HUES6 (cell line): ENCODE measurements around the gene FSTL4.
"Not testable (repeated sequence)": the region's sequence is repeated elsewhere in the genome, so short reads cannot be mapped to it uniquely, and the experiment has no call there.

Experiments
- H3K27ac ChIP-seq: 2 replicates; pipeline ENCODE4 v1.7.0; 2013; ENCODE audit warnings: low read depth, mild to moderate bottlenecking, low read length, inconsistent platforms
- H3K27me3 ChIP-seq: 2 replicates; pipeline ENCODE4 v1.6.1; 2013; ENCODE audit warnings: low read length; ENCODE audit not compliant: control insufficient read depth, insufficient read depth
- H3K36me3 ChIP-seq: 2 replicates; pipeline ENCODE4 v1.6.1; 2013; ENCODE audit warnings: low read length; ENCODE audit not compliant: control insufficient read depth, insufficient read depth
- H3K4me1 ChIP-seq: 2 replicates; pipeline ENCODE4 v1.6.1; 2013; ENCODE audit warnings: low read length; ENCODE audit not compliant: control insufficient read depth, insufficient read depth
- H3K4me3 ChIP-seq: 2 replicates; pipeline ENCODE4 v1.5.1; 2013; ENCODE audit warnings: low read depth, low read length
- H3K9ac ChIP-seq: one replicate; pipeline ENCODE4 v1.6.1; 2013; ENCODE audit warnings: mild to moderate bottlenecking, low read length
- H3K9me3 ChIP-seq: 2 replicates; pipeline ENCODE4 v1.6.1; 2013; ENCODE audit warnings: low read depth, low read length; ENCODE audit not compliant: control insufficient read depth, insufficient read depth

FSTL4 gene

DNA sequence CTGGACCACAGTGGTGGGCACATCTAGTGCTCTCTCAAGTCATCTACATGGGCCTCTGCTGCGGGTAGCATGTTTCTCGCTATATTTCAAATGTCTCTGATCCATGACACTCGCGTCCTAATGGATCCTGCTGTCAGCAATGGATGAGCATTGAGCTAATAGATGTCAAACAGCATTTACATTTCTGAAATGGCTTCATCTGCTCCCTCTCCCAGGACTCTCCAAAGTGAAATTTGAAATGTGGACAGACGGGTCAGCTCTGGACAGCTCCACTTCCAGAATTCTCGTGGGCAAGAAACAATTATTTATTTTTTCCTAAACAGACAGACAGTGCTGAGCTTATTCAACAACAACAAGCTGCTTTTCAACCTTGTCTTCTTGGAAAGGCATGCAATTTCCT, 58.1 kb downstream of the FSTL4 start:
- Histone ChIP-seq H3K9me3 (no peaks in the 10 kb centered on the region), H3K9ac (no peak overlapping the region), H3K4me3 (no peak overlapping the region), H3K36me3 (no peaks in the 10 kb centered on the region), H3K4me1 (peaks cover 7% of the 10 kb centered on the region), H3K27ac (no peak overlapping the region), H3K27me3 (peaks cover 4% of the 10 kb centered on the region)

DNA sequence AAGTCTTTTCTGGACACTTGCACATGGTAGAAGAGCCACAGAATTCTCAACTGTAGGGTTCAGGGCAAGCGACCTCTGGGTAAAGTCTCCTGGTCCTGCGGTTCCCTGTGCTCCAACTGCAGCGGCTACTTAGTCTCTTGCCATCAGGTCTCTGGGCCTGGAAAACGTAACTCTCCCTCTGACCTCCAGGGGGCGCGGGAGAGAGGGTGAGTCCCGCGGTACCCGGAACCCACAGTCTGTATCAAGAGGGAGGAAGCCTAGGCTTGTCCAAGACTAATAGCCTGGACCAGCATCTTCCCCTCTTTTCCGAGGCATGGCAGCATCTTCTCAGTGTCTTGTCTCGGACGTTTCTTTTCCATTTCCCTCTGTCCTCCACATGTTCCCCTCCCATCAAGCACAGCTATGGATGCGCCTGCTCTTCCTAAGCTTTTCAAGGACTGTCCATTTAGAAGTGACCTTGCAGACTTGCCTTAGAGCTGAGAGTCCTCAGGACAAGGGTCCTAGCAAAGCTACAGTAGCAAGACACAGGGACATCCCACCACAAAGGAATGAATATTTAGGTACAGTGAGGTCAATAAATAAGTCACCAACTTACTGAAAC, 59.3 kb downstream of the FSTL4 start:
- peaks cover 7% of the 10 kb centered on the region for H3K4me1 ChIP-seq
- H3K27ac ChIP-seq = no peak overlapping the region
- H3K9ac ChIP-seq = no peak overlapping the region
- no peaks in the 10 kb centered on the region for H3K36me3 ChIP-seq
- H3K9me3 ChIP-seq = peaks cover 2% of the 10 kb centered on the region; the same call in 1 of the 2 replicates
- peaks cover 4% of the 10 kb centered on the region for H3K27me3 ChIP-seq
- H3K4me3 ChIP-seq = no peak overlapping the region

DNA sequence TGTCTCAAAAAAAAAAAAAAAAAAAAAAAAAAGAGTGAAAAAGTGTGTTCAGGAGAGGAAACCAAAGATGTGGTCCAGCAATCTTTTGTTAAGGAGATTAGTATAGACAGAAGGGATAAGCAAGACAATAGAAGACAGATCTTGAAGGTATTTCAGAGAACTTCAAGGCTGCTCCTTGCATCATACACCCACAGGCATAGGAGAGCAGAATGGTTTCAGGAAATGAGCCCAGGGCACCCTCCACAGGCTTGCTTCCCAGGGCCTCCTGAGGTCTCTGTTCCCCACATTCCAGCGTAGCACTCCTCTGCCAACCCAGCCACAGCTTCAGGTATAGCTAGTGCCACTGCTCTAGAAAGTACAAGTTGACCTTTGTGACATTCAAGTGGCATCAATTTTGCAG, 65.8 kb downstream of the FSTL4 start:
- Histone ChIP-seq H3K27ac (no peak overlapping the region), H3K36me3 (no peaks in the 10 kb centered on the region), H3K4me1 (no peaks in the 10 kb centered on the region), H3K27me3 (no peaks in the 10 kb centered on the region), H3K4me3 (no peak overlapping the region), H3K9ac (no peak overlapping the region), H3K9me3 (peaks cover 8% of the 10 kb centered on the region)

DNA sequence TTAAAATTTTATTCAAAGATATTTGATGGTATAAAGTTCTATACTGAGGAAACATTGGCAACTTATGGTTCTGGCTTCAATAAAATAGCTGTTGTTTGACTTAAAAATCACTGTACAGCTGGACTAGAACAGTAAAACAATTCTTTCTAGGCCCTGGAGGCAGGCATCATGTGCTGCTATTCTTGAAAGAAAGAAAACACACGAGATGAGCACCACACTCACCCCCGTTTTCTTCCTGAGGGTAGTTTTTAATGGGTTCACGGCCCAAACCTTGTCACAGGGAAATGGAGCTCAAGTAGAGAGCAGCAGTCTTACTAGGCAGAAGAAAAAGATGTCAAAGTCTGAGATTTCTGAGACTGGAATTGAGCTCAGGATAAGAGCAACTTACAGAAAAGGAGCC, 68.0 kb downstream of the FSTL4 start:
- Histone ChIP-seq H3K9ac (no peak overlapping the region), H3K4me3 (no peak overlapping the region), H3K9me3 (peaks cover 8% of the 10 kb centered on the region), H3K27me3 (no peaks in the 10 kb centered on the region), H3K36me3 (no peaks in the 10 kb centered on the region), H3K4me1 (0 out of 2 replicates have a peak, but pooled peaks cover under 1% of the 10 kb centered on the region), H3K27ac (no peak overlapping the region)

DNA sequence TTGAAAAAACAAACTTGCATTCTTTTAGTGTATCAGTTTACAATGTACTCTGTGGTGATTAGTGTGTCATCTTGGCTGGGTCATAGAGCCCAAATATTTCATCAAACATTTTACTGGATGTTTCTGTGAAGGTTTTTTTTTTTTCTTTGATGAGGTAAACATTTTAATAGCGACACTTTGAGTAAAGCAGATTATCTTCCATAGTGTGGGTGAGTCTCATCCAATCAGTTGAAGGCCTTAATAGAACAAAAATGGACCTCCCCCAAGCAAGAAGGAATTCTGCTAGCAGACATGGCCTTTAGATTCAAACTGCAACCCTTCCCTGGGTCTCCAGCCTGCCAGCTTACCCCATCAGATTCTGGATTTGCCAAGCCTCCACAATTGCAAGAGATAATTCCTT, 72.5 kb downstream of the FSTL4 start:
- no peak overlapping the region for H3K27ac ChIP-seq
- H3K9ac ChIP-seq = no peak overlapping the region
- no peaks in the 10 kb centered on the region for H3K9me3 ChIP-seq
- no peak overlapping the region for H3K4me3 ChIP-seq
- H3K4me1 ChIP-seq = 0 out of 2 replicates have a peak, but pooled peaks cover 3% of the 10 kb centered on the region
- no peaks in the 10 kb centered on the region for H3K27me3 ChIP-seq
- no peaks in the 10 kb centered on the region for H3K36me3 ChIP-seq

DNA sequence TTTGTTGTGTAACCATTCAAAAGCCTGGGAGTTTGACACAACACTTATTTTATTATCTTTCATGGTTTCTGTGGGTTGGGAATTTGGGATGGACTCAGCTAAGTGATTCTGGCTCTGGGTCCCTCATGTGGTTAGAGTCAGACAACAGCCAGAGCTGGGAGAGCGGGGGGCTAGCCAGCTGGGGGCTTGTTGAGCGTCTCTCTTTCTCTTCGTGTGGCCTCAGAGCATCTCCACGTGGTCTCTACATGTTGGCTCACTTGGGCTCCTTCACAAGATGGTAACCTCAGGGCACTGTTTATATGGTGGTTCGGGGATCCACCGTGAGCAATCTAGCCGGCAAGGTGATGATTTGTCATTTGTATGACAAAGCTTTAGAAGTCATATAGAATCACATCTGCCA, 73.6 kb downstream of the FSTL4 start:
- H3K36me3 ChIP-seq = no peaks in the 10 kb centered on the region
- H3K27me3 ChIP-seq = no peaks in the 10 kb centered on the region
- H3K9ac ChIP-seq = no peak overlapping the region

DNA sequence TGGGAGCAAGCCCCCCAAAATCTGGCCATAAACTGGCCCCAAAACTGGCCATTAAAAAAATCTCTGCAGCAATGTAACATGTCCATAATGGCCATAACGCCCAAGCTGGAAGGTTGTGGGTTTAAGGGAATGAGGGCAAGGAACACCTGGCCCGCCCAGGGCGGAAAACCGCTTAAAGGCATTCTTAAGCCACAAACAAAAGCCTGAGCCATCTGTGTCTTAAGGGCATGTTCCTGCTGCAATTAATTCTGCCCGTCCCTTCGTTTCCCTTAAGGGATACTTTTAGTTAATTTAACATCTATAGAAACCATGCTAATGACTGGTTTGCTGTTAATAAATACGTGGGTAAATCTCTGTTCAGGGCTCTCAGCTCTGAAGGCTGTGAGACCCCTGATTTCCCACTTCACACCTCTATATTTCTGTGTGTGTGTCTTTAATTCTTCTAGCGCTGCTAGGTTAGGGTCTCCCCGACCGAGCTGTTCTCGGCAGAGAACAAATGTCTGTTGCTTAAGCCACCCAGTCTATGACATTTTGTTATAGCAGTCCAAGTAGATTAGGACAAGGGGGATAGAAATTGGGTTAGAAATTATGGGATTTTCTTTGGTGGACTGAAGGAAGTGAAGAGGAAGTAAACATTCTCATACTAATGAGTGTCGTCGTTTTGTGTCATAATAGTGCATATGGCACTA, 77.0 kb downstream of the FSTL4 start:
- not testable (repeated sequence) for H3K9ac ChIP-seq, H3K27me3 ChIP-seq, H3K4me1 ChIP-seq, H3K4me3 ChIP-seq, H3K9me3 ChIP-seq, H3K36me3 ChIP-seq, H3K27ac ChIP-seq

More for the DNA sequence above, 73.6 kb downstream of the FSTL4 start:
- Histone ChIP-seq H3K27ac (no peak overlapping the region), H3K9me3 (no peaks in the 10 kb centered on the region), H3K4me3 (no peak overlapping the region), H3K4me1 (0 out of 2 replicates have a peak, but pooled peaks cover 3% of the 10 kb centered on the region)

DNA sequence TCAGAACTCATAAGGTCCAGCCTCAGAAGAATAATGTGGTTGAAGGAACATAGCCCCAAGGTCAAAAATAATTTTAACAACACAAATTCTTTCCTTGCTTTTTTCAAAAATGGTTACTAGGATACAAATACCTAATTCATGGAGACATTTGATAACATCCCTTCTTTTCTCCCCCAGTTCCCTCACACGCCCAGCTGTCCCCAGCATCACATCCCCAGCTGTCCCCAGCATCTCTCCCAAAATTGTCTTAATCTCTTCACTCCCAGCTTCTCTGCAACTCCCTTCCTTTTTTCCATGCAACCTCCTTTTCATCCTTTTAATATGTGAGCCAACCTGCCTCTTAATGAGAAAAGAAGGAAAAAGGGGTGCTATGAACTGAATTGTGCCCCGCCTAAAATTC, 77.8 kb downstream of the FSTL4 start:
- H3K27ac ChIP-seq = no peak overlapping the region
- H3K4me1 ChIP-seq = 0 out of 2 replicates have a peak, but pooled peaks cover 3% of the 10 kb centered on the region
- no peaks in the 10 kb centered on the region for H3K9me3 ChIP-seq
- no peak overlapping the region for H3K9ac ChIP-seq
- no peaks in the 10 kb centered on the region for H3K27me3 ChIP-seq
- no peak overlapping the region for H3K4me3 ChIP-seq
- no peaks in the 10 kb centered on the region for H3K36me3 ChIP-seq

DNA sequence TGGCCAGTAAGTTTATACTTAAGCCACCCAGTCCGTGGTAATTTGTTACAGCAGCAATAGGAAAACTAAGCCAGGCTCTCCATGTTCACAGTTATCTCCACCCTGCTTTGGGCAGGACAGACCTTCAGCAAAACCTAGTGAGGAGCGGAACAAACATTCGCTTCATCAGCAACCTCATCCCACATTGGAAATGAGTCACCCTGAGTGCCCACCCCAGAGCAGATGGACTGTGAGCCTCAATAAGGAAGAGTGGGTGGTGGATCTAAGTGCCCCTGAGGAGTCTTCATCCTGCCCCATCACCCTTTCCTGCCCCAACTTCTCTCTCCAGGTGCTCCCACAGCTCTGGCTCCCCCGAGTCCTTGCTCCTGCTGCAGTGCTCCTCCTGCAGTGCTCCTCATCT, 78.8 kb downstream of the FSTL4 start:
- no peaks in the 10 kb centered on the region for H3K4me1 ChIP-seq
- no peak overlapping the region for H3K9ac ChIP-seq
- no peak overlapping the region for H3K27ac ChIP-seq
- H3K9me3 ChIP-seq = no peaks in the 10 kb centered on the region
- H3K4me3 ChIP-seq = no peak overlapping the region
- no peaks in the 10 kb centered on the region for H3K27me3 ChIP-seq
- no peaks in the 10 kb centered on the region for H3K36me3 ChIP-seq

DNA sequence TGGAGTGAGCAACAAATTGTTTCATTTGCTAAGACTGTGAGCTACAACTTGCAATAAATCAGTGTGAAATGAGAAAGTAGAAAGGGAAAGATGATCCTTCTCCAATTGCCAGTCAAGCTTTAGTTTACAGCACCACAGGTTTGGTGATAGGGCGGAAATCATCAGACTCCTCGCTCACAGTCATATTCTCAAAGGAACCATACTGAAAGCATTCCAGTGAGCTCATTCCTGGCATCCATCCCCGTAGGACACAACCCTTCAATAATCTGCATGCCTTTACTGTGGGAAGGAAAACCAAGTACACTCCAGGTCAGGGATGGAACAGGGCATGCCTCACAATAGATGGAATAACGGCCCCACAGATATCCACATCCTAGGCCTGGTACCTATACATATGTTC, 80.7 kb downstream of the FSTL4 start:
- no peaks in the 10 kb centered on the region for H3K4me1 ChIP-seq
- H3K27me3 ChIP-seq = no peaks in the 10 kb centered on the region
- no peak overlapping the region for H3K9ac ChIP-seq
- no peak overlapping the region for H3K27ac ChIP-seq
- H3K36me3 ChIP-seq = no peaks in the 10 kb centered on the region
- no peak overlapping the region for H3K4me3 ChIP-seq
- H3K9me3 ChIP-seq = no peaks in the 10 kb centered on the region

DNA sequence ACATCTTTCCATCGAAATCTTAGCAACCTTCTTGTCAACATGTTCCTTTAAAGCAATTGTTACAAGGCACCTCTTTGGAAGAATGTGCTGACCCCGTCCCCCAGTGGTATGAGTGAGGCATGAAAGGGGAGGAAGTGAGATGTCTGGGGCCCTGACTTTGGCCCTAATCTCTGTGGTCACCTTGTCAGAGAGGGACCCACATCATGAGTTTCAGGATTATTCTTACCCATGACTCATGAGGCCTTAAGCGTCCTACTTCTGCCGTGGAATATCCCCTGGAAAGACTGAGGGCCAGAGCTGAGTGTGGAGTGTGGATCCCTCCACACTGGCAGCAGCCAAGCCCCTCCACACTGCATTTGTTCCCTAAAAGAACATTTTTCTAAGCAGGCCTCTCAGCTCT, 81.2 kb downstream of the FSTL4 start:
- Histone ChIP-seq H3K27me3 (no peaks in the 10 kb centered on the region), H3K9me3 (no peaks in the 10 kb centered on the region), H3K36me3 (no peaks in the 10 kb centered on the region), H3K4me1 (no peaks in the 10 kb centered on the region), H3K9ac (no peak overlapping the region), H3K4me3 (no peak overlapping the region), H3K27ac (no peak overlapping the region)
